Endothelial cell of umbilical vein (primary cell): ENCODE data around the gene PAK5. TPM values are rescaled to one million over a fixed set of nuclear protein-coding genes. Genes with fewer than 3 reads are reported as not detected.

Experiments used
- BruUV-seq: library from RNA; stranded (reverse); fragments of 400-500 nt; replicated peaks from 2 replicates; lab custom pipeline; 2021; lab: Mats Ljungman, UMichigan
- CTCF ChIA-PET: fragments of 300-600, 350-600 bp; sonication (Branson Sonifier 250); formaldehyde crosslinking; loops from one replicate; lab custom pipeline; 2021; ENCODE audit warnings: antibody characterized with exemption, inconsistent platforms; lab: Charles Lee
- POLR2A ChIA-PET: fragments of 300-600, 350-600 bp; sonication (Branson Sonifier 250); formaldehyde crosslinking; loops from one replicate; lab custom pipeline; 2021; ENCODE audit warnings: antibody characterized with exemption, inconsistent platforms; lab: Charles Lee
- DNase-seq: peaks from one replicate; pipeline ENCODE4 v3.0.0-alpha.2; 2011; ENCODE audit warnings: low read depth, low spot score
- FAIRE-seq: peaks from 2 replicates; lab custom pipeline; 2011; peaks lifted over from hg19 to GRCh38; lab: Jason Lieb, UNC
- H2AFZ ChIP-seq: 2 replicates; pipeline ENCODE4 v1.6.0; 2012; ENCODE audit warnings: low read depth, low read length, control low read depth, inconsistent platforms
- H3K27ac ChIP-seq: 2 replicates; pipeline ENCODE4 v1.5.1; 2011; ENCODE audit warnings: low read depth, mild to moderate bottlenecking, control low read depth, low read length, moderate library complexity; ENCODE audit not compliant: insufficient read depth
- H3K27me3 ChIP-seq, 2 experiments: 2 replicates each; pipeline versions ENCODE4 v1.6.0 to v1.6.1; 2011; ENCODE audit warnings: low read length in 2 of 2, mixed read lengths in 1 of 2; ENCODE audit not compliant: control insufficient read depth in 2 of 2, insufficient read depth in 2 of 2
- H3K36me3 ChIP-seq, 2 experiments: 2 replicates in 1 of 2; 3 replicates in 1 of 2; pipeline ENCODE4 v1.5.1; 2011; ENCODE audit warnings: low read length in 2 of 2, mild to moderate bottlenecking in 1 of 2, moderate library complexity in 1 of 2; ENCODE audit not compliant: control insufficient read depth in 2 of 2, insufficient read depth in 2 of 2; ENCODE audit errors: extremely low read depth in 1 of 2
- H3K4me1 ChIP-seq: 3 replicates; pipeline ENCODE4 v1.5.1; 2011; ENCODE audit warnings: mild to moderate bottlenecking, low read length; ENCODE audit not compliant: control insufficient read depth, insufficient read depth; ENCODE audit errors: extremely low read depth
- H3K4me2 ChIP-seq: 2 replicates; pipeline ENCODE4 v1.6.1; 2011; ENCODE audit warnings: low read length, control low read depth, mixed read lengths; ENCODE audit not compliant: insufficient read depth
- H3K4me3 ChIP-seq, 3 experiments: fragments of 200-600 bp in 1 of 3; sonication (generic), shearing (Covaris generic) in 1 of 3; replicated peaks in 1 of 3; 2 replicates each; pipeline ENCODE4 v1.5.1; 2011 to 2016; ENCODE audit warnings: control low read depth in 3 of 3, low read length in 3 of 3, mild to moderate bottlenecking in 2 of 3, inconsistent platforms in 1 of 3, low read depth in 1 of 3, moderate library complexity in 1 of 3; ENCODE audit not compliant: insufficient read depth in 1 of 3
- H3K79me2 ChIP-seq: 2 replicates; pipeline ENCODE4 v1.6.0; 2012; ENCODE audit warnings: low read length, inconsistent platforms; ENCODE audit not compliant: control insufficient read depth, insufficient read depth
- H3K9ac ChIP-seq: replicated peaks from 2 replicates; pipeline ENCODE3; 2011; ENCODE audit warnings: low read length, control low read depth; ENCODE audit not compliant: insufficient read depth; ENCODE audit errors: extremely low read depth
- H3K9me1 ChIP-seq: replicated peaks from 3 replicates; pipeline ENCODE4 v1.6.0; 2011; ENCODE audit warnings: mild to moderate bottlenecking, low read length; ENCODE audit not compliant: control insufficient read depth, insufficient read depth; ENCODE audit errors: extremely low read depth
- H3K9me3 ChIP-seq: replicated peaks from 2 replicates; pipeline ENCODE4 v1.5.1; 2012; ENCODE audit warnings: low read length, inconsistent platforms; ENCODE audit not compliant: control insufficient read depth, insufficient read depth
- H4K20me1 ChIP-seq: replicated peaks from 2 replicates; pipeline ENCODE3; 2011; ENCODE audit warnings: mild to moderate bottlenecking, low read length; ENCODE audit not compliant: control insufficient read depth, insufficient read depth; ENCODE audit errors: extremely low read depth
- MYC ChIP-seq: IDR thresholded peaks from one replicate; pipeline ENCODE4 v1.6.1; 2011; ENCODE audit warnings: mild to moderate bottlenecking, low read depth, low read length
- dilution Hi-C: fragments of 300-500 bp; cut with MboI; formaldehyde crosslinking; loops from one replicate; pipeline ENCODE4 v1.15.0; 2019; ENCODE audit warnings: low sequenced_read_pairs; ENCODE audit not compliant: extremely low pct_ligation_motif_present
- intact Hi-C: fragments of 100-400 bp; cut with micrococcal nuclease; formaldehyde crosslinking; loops from one replicate; pipeline ENCODE4 v1.10.0; 2022
- polyA plus RNA-seq, 4 experiments: library from polyadenylated mRNA; depleted of rRNA in 3 of 4; stranded (reverse) in 3 of 4; unstranded in 1 of 4; fragments of >200 nt; gene quantifications; 2 replicates each; pipeline versions ENCODE4 v1.2.1 to v1.2.3, GENCODE V29; 2011 to 2012; ENCODE audit warnings: missing spikeins in 1 of 4
- total RNA-seq: library from RNA; stranded (reverse); gene quantifications from 2 replicates; pipeline ENCODE4 v1.2.3, GENCODE V29; 2021
- TF ChIP-seq, protein P1 (sequence below), 2 donors: IDR thresholded peaks; 1 replicate in 1 of 2; 2 replicates in 1 of 2; pipeline ENCODE4 v1.5.1; 2011; ENCODE audit warnings: low read length in 2 of 2, mild to moderate bottlenecking in 2 of 2, moderate library complexity in 2 of 2, control low read depth in 1 of 2, inconsistent platforms in 1 of 2, low read depth in 1 of 2; ENCODE audit not compliant: insufficient read depth in 1 of 2; ENCODE audit errors: extremely low read depth in 1 of 2
- TF ChIP-seq, protein P2 (sequence below): IDR thresholded peaks from 2 replicates; pipeline ENCODE4 v1.6.1; 2011; ENCODE audit not compliant: insufficient read depth, insufficient read length

The PAK5 gene
- total and polyA plus RNA-seq, 2 donors (not counting 3 experiments of a cell fraction or from before 2014, with no cell fraction given): not detected

GRCh38 chr20:9616833-9617461 is 221.9 kb downstream of the PAK5 start:
- intact Hi-C loops: loop anchor here (1.0 to 10.0 kb wide), 9 partner anchors 296 to 1927 kb away; partner anchors contain the start of gene SNAP25
- no peak overlapping the region for H2AFZ ChIP-seq
- no peak for TF ChIP-seq MYC
- TF ChIP-seq, protein P1, sequence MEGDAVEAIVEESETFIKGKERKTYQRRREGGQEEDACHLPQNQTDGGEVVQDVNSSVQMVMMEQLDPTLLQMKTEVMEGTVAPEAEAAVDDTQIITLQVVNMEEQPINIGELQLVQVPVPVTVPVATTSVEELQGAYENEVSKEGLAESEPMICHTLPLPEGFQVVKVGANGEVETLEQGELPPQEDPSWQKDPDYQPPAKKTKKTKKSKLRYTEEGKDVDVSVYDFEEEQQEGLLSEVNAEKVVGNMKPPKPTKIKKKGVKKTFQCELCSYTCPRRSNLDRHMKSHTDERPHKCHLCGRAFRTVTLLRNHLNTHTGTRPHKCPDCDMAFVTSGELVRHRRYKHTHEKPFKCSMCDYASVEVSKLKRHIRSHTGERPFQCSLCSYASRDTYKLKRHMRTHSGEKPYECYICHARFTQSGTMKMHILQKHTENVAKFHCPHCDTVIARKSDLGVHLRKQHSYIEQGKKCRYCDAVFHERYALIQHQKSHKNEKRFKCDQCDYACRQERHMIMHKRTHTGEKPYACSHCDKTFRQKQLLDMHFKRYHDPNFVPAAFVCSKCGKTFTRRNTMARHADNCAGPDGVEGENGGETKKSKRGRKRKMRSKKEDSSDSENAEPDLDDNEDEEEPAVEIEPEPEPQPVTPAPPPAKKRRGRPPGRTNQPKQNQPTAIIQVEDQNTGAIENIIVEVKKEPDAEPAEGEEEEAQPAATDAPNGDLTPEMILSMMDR (IDR thresholded peaks at IDR 0.05; ENCODE audit: extremely low read depth in 1 of 2, insufficient read depth in 1 of 2, low read depth in 1 of 2, low read length in 2 of 2): peak; percentile 69 to 70

DNA sequence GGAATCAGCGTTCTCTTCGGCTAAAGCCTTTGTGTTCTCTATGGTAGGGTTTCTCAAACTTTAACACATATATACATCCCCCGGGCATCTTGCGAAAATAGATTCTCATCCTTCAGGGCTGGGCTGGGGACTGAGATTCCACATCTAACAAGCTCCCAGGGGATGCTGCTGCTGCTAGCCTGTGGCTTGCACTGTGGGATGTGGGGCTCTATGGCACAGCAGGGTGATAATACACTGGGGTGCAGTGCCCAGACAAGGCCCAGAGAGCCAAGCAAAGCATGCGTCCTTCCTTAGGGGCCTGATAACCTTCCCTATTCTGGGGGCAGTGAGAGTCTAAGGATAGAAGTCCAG is 222.4 kb downstream of the PAK5 start:
- FAIRE-seq: no peak
- no TSS peak for BruUV-seq
- H3K27ac ChIP-seq: no peak overlapping the region
- no peak overlapping the region for H3K4me3 ChIP-seq
- H3K9me1 ChIP-seq: no peaks in the 10 kb centered on the region
- H3K9ac ChIP-seq: no peak overlapping the region
- ChIA-PET CTCF (interaction anchor here (0.7 to 4.0 kb wide), 48 partner anchors 8 to 1927 kb away, joined by 3 to 111 read pairs (median 5); partner anchors contain the start of gene MKKS), POLR2A (no interaction called here)
- DNase-seq: no peak
- intact Hi-C loops: loop anchor here (2.0 to 10.0 kb wide), 4 partner anchors 350 to 938 kb away; partner anchors contain the start of gene SNAP25
- no peak overlapping the region for H2AFZ ChIP-seq
- H3K36me3 ChIP-seq: no peaks in the 10 kb centered on the region
- no peaks in the 10 kb centered on the region for H3K9me3 ChIP-seq
- dilution Hi-C loops: no loop called here
- H3K4me1 ChIP-seq: no peaks in the 10 kb centered on the region
- TF ChIP-seq, protein P2, sequence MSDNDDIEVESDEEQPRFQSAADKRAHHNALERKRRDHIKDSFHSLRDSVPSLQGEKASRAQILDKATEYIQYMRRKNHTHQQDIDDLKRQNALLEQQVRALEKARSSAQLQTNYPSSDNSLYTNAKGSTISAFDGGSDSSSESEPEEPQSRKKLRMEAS: no peak
- H3K27me3 ChIP-seq: peaks cover 7 to 8% of the 10 kb centered on the region in 2 experiments
- H4K20me1 ChIP-seq: no peaks in the 10 kb centered on the region
- no peak overlapping the region for H3K4me2 ChIP-seq
- no peaks in the 10 kb centered on the region for H3K79me2 ChIP-seq

More at GRCh38 chr20:9616833-9617461, 221.9 kb downstream of the PAK5 start:
- Histone ChIP-seq H3K9me3 (no peaks in the 10 kb centered on the region), H3K36me3 (no peaks in the 10 kb centered on the region), H3K27ac (no peak overlapping the region), H3K27me3 (peaks cover 7 to 8% of the 10 kb centered on the region in 2 experiments), H4K20me1 (no peaks in the 10 kb centered on the region), H3K4me3 (no peak overlapping the region), H3K9me1 (no peaks in the 10 kb centered on the region), H3K9ac (no peak overlapping the region), H3K79me2 (no peaks in the 10 kb centered on the region), H3K4me2 (no peak overlapping the region), H3K4me1 (no peaks in the 10 kb centered on the region)
- ChIA-PET CTCF (interaction anchor here (0.7 to 4.0 kb wide), 54 partner anchors 8 to 1927 kb away, joined by 3 to 111 read pairs (median 5); partner anchors contain the start of genes ANKEF1 and MKKS), POLR2A (interaction anchor here (0.7 kb wide), 1 partner anchor 1070 kb away, joined by 7 read pairs; no protein-coding TSS in a partner anchor)
- peak; percentile 91 for FAIRE-seq
- dilution Hi-C loops: no loop called here
- peak; percentile 62 for DNase-seq
- BruUV-seq: no TSS peak
